CD4-positive, alpha-beta T cell treated with Interleukin-15 for 1 hour (primary cell): ENCODE results near the gene JAG1.
A peak's percentile ranks its signal among the peaks of the same experiment; 100 is the strongest.

Experiments
- DNase-seq: peaks from one replicate; pipeline ENCODE4 v3.0.0-alpha.2; 2020

Gene JAG1

GRCh38 chr20:10673842-10674683, at the start of gene JAG1:
TSS of gene JAG1 (minus strand) at chr20:10673999. CDS start at chr20:10673530, 469 bp downstream.
- peak; percentile 78 for DNase-seq

- no peak for DNase-seq
These were observed 48.2 kb upstream of the JAG1 start for GRCh38 chr20:10721976-10722375.

- no peak for DNase-seq
These were observed 47.5 kb upstream of the JAG1 start for GRCh38 chr20:10721137-10721896.

- no peak for DNase-seq
These were observed 46.8 kb upstream of the JAG1 start for GRCh38 chr20:10720565-10720964.

- no peak for DNase-seq
These were observed 46.1 kb upstream of the JAG1 start for GRCh38 chr20:10719740-10720385.

GRCh38 chr20:10718661-10719060, 44.9 kb upstream of the JAG1 start:
- no peak for DNase-seq

- no peak for DNase-seq
These were observed 43.1 kb upstream of the JAG1 start for GRCh38 chr20:10716855-10717254.

- DNase-seq = no peak
These were observed 41.2 kb upstream of the JAG1 start for GRCh38 chr20:10715035-10715434.

GRCh38 chr20:10714236-10714975, 40.6 kb upstream of the JAG1 start:
- DNase-seq = no peak

- DNase-seq = no peak
These were observed 39.4 kb upstream of the JAG1 start for GRCh38 chr20:10713161-10713560.

- DNase-seq = no peak
These were observed 38.2 kb upstream of the JAG1 start for GRCh38 chr20:10711903-10712451.

- DNase-seq = no peak
These were observed 37.4 kb upstream of the JAG1 start for GRCh38 chr20:10710991-10711775.

- DNase-seq = no peak
These were observed 36.1 kb upstream of the JAG1 start for GRCh38 chr20:10709916-10710315.

GRCh38 chr20:10708351-10709185, 34.8 kb upstream of the JAG1 start:
- no peak for DNase-seq

GRCh38 chr20:10707791-10708190, 34.0 kb upstream of the JAG1 start:
- no peak for DNase-seq

GRCh38 chr20:10707068-10707467, 33.3 kb upstream of the JAG1 start:
- DNase-seq = no peak

- no peak for DNase-seq
These were observed 32.6 kb upstream of the JAG1 start for GRCh38 chr20:10706460-10706811.

- DNase-seq = no peak
These were observed 32.1 kb upstream of the JAG1 start for GRCh38 chr20:10705801-10706459.

GRCh38 chr20:10701607-10702006, 27.8 kb upstream of the JAG1 start:
- no peak for DNase-seq

GRCh38 chr20:10699941-10700340, 26.1 kb upstream of the JAG1 start:
- DNase-seq = no peak
